ENCODE results near the gene TREH.

The TREH gene

GRCh38 chr11:118608360-118609227 is 70.9 kb downstream of the TREH start:
- DNase-seq = peak; percentile 87

DNA sequence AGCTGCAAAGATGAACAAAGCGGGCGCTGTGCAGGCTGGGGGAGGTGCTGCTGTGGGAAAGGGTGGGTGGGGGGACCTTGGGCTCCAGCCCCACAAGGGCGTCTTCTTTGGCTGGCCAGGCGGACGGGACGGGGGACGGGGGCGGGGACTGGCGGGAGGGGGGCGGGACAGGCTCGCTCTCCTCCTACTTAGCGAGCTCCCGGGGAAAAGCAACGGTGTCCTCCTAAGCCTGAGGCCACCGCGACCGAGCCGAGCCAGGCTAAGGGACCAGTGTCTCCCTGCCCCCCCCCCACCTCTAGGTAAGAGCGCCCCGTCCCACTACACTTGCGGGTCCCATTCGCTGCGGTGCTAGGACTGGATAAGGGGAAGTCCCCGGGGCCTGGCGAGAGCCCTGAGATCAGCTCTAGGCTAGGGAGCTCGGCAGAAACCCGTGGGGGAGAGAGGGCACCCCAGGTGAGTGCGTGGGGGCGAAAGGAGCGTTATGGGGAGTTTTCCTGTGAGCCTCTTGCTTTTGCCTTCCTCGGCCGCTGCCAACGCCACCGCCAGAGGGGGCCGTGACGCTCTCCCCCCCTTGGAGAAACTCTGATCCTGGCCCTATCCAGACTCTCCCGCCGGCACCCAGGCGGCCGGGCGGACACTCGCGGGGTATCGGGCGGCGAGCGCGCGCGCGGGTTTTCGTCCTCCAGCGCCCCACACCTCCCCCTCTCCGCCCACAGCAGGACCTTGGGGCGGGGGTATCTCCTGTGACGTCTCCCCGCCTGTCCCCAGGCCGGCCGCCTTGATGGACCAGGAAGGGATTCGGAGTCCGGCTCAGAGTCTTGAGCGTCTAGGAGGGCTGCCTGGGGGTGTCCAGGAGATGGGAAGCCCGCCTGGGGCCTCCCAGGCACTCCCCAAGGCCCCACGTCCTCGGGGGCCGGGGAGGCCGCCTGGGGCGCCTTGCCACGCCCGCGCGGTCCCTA is 71.8 kb downstream of the TREH start, which contains the start of gene PHLDB1:
PHLDB1 (plus strand) TSS at position 215 of the 959 bp plus-strand sequence. CDS start 6,222 bp downstream, outside the sequence.
- peak; percentile 57 for DNase-seq
